Neural cell (in vitro differentiated cells): ENCODE measurements around the gene TP53TG5. TPM values are rescaled to one million over a fixed set of nuclear protein-coding genes. Genes with fewer than 3 reads are reported as not detected.

Source experiments
- H2AFZ ChIP-seq: fragments of 200-600, 300-800 bp; sonication (generic), shearing (Covaris generic); 2 replicates; pipeline ENCODE4 v1.6.0; 2014; ENCODE audit warnings: low read depth, mild to moderate bottlenecking, antibody characterized with exemption, low read length, moderate library complexity
- H3F3A ChIP-seq: fragments of 200-600 bp; shearing (Covaris generic); 2 replicates; pipeline ENCODE4 v1.6.1; 2016; ENCODE audit warnings: mild to moderate bottlenecking, moderate library complexity, mixed read lengths, antibody characterized with exemption, low read length; ENCODE audit not compliant: insufficient read depth, poor library complexity, severe bottlenecking
- H3K27ac ChIP-seq: fragments of 200-600, 300-800 bp; sonication (generic), shearing (Covaris generic); 2 replicates; pipeline ENCODE4 v1.5.1; 2014; ENCODE audit warnings: mild to moderate bottlenecking, low read length, moderate library complexity
- H3K27me3 ChIP-seq: fragments of 300-800, 200-600 bp; sonication (generic), shearing (Covaris generic); 2 replicates; pipeline ENCODE4 v1.6.0; 2014; ENCODE audit warnings: mild to moderate bottlenecking, low read depth, low read length, moderate library complexity; ENCODE audit not compliant: insufficient read depth
- H3K36me3 ChIP-seq: fragments of 300-800, 200-600 bp; sonication (generic), shearing (Covaris generic); 2 replicates; pipeline ENCODE4 v1.5.1; 2014; ENCODE audit warnings: mild to moderate bottlenecking, antibody characterized with exemption, low read length, moderate library complexity; ENCODE audit not compliant: insufficient read depth
- H3K4me2 ChIP-seq: fragments of 300-800, 200-600 bp; sonication (generic), shearing (Covaris generic); 2 replicates; pipeline ENCODE4 v1.6.0; 2014; ENCODE audit warnings: mild to moderate bottlenecking, low read length
- H3K4me3 ChIP-seq: fragments of 300-800, 200-600 bp; sonication (generic), shearing (Covaris generic); 2 replicates; pipeline ENCODE4 v1.5.1; 2014; ENCODE audit warnings: mild to moderate bottlenecking, low read length, moderate library complexity
- H3K79me2 ChIP-seq: fragments of 200-600 bp; shearing (Covaris generic); replicated peaks from 2 replicates; pipeline ENCODE4 v1.6.0; 2014; ENCODE audit warnings: mild to moderate bottlenecking, low read length, moderate library complexity; ENCODE audit not compliant: insufficient read depth
- H3K9ac ChIP-seq: fragments of 300-800, 200-600 bp; sonication (generic), shearing (Covaris generic); 2 replicates; pipeline ENCODE4 v1.6.1; 2016; ENCODE audit warnings: mild to moderate bottlenecking, low read length, mixed read lengths
- H3K9me2 ChIP-seq: fragments of 200-600 bp; shearing (Covaris generic); 2 replicates; pipeline ENCODE4 v1.6.1; 2016; ENCODE audit warnings: mild to moderate bottlenecking, low read length, mixed read lengths; ENCODE audit not compliant: insufficient read depth
- H3K9me3 ChIP-seq: fragments of 200-600, 300-800 bp; sonication (generic), shearing (Covaris generic); 2 replicates; pipeline ENCODE4 v1.6.1; 2016; ENCODE audit warnings: mild to moderate bottlenecking, mixed run types, low read length, moderate library complexity, mixed read lengths
- H4K20me1 ChIP-seq: fragments of 200-600 bp; shearing (Covaris generic); 2 replicates; pipeline ENCODE4 v1.6.1; 2016; ENCODE audit warnings: mild to moderate bottlenecking, mixed run types; ENCODE audit not compliant: insufficient read depth
- EP300 ChIP-seq: fragments of 450-650 bp; conservative IDR thresholded peaks from 2 replicates; pipeline ENCODE4 v1.6.1; 2014; ENCODE audit warnings: antibody characterized with exemption, mild to moderate bottlenecking, moderate library complexity; ENCODE audit not compliant: poor library complexity, severe bottlenecking
- EZH2 ChIP-seq: fragments of 200-600, 300-800 bp; shearing (Covaris generic), sonication (generic); IDR thresholded peaks from 2 replicates; pipeline ENCODE4 v1.6.1; 2014; ENCODE audit warnings: antibody characterized with exemption, low read length, borderline replicate concordance, mild to moderate bottlenecking; ENCODE audit not compliant: insufficient read depth, poor library complexity, severe bottlenecking
- MXI1 ChIP-seq: fragments of 450-650 bp; conservative IDR thresholded peaks from 2 replicates; pipeline ENCODE4 v1.6.1; 2014; ENCODE audit warnings: antibody characterized with exemption, mild to moderate bottlenecking; ENCODE audit not compliant: poor library complexity, severe bottlenecking
- POLR2AphosphoS5 ChIP-seq: IDR thresholded peaks from 2 replicates; pipeline ENCODE4 v1.6.1; 2012
- RAD21 ChIP-seq: fragments of 450-650 bp; conservative IDR thresholded peaks from 2 replicates; pipeline ENCODE4 v1.6.1; 2014; ENCODE audit warnings: antibody characterized with exemption, mild to moderate bottlenecking, moderate library complexity
- REST ChIP-seq: IDR thresholded peaks from 2 replicates; pipeline ENCODE4 v1.6.1; 2012; ENCODE audit warnings: borderline replicate concordance
- SMC3 ChIP-seq: fragments of 450-650 bp; conservative IDR thresholded peaks from 2 replicates; pipeline ENCODE4 v1.6.1; 2014; ENCODE audit warnings: antibody characterized with exemption, mild to moderate bottlenecking, moderate library complexity; ENCODE audit not compliant: poor library complexity
- TAF1 ChIP-seq: IDR thresholded peaks from 2 replicates; pipeline ENCODE4 v1.6.1; 2012; ENCODE audit warnings: low read depth
- polyA plus RNA-seq: library from polyadenylated mRNA; depleted of rRNA; stranded (reverse); fragments of >200 nt; gene quantifications from 2 replicates; pipeline ENCODE4 v1.2.3, GENCODE V29; 2014
- TF ChIP-seq, protein P1 (sequence below): fragments of 450-650 bp; IDR thresholded peaks from 2 replicates; pipeline ENCODE4 v1.5.1; 2014; ENCODE audit warnings: antibody characterized with exemption, mild to moderate bottlenecking, moderate library complexity; ENCODE audit not compliant: poor library complexity, severe bottlenecking

Gene TP53TG5
- polyA plus RNA-seq, 1 donor from 2014 or later, result not detected

GRCh38 chr20:45340951-45341350 lies 37.2 kb downstream of the TP53TG5 start:
- Histone ChIP-seq H3K9me2 (no peaks in the 10 kb centered on the region), H3K4me3 (no peak overlapping the region), H3K9ac (no peak overlapping the region), H3K79me2 (no peaks in the 10 kb centered on the region), H3K9me3 (no peaks in the 10 kb centered on the region), H3K36me3 (no peaks in the 10 kb centered on the region), H3F3A (no peaks in the 10 kb centered on the region), H3K4me2 (no peak overlapping the region), H3K27me3 (no peaks in the 10 kb centered on the region), H2AFZ (peak overlapping the region; percentile 21), H4K20me1 (no peaks in the 10 kb centered on the region), H3K27ac (no peak overlapping the region)
- TF ChIP-seq MXI1, result no peak
- TF ChIP-seq RAD21, result no peak
- no peak for TF ChIP-seq EZH2
- TF ChIP-seq TAF1, result no peak
- no peak for TF ChIP-seq EP300

DNA sequence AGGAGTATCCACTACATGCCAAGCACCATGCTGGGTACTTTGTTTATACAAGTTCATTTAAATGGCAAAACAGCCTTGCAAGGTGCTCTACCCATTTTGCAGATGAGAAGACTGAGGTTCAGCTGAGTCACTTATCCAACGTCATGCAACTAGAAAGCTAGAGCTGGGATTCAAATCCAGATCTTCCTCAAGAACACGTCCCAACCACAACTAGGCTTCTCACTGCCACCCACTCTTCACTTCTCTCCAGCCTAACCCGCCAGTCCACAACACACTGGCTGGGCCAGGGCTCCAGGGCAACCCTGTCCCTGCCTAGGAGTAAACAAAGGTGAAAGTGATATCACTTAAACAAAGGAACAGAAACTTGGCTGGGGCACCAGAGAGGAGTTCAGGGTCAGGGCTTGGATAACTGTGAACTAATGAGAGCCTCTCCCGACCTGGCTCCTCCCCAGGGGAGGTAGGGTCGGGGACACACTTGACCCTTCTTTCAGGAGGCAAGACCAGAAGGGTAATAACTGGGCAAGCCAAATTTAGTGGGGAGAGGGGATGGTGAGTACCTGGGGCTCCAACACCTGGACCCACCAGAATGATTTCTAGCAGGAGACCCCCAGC lies 37.8 kb downstream of the TP53TG5 start:
- Histone ChIP-seq H3K27me3 (no peaks in the 10 kb centered on the region), H3K9me2 (no peaks in the 10 kb centered on the region), H3K9me3 (no peaks in the 10 kb centered on the region), H3K4me2 (no peak overlapping the region), H3K36me3 (no peaks in the 10 kb centered on the region), H2AFZ (no peak overlapping the region), H3K79me2 (no peaks in the 10 kb centered on the region), H3K9ac (no peak overlapping the region), H3K27ac (no peak overlapping the region), H4K20me1 (no peaks in the 10 kb centered on the region), H3K4me3 (no peak overlapping the region), H3F3A (no peaks in the 10 kb centered on the region)
- TF ChIP-seq EZH2 (no peak), TAF1 (no peak), SMC3 (no peak), EP300 (no peak), REST (no peak), MXI1 (no peak), POLR2AphosphoS5 (no peak), RAD21 (no peak)
- TF ChIP-seq, protein P1, sequence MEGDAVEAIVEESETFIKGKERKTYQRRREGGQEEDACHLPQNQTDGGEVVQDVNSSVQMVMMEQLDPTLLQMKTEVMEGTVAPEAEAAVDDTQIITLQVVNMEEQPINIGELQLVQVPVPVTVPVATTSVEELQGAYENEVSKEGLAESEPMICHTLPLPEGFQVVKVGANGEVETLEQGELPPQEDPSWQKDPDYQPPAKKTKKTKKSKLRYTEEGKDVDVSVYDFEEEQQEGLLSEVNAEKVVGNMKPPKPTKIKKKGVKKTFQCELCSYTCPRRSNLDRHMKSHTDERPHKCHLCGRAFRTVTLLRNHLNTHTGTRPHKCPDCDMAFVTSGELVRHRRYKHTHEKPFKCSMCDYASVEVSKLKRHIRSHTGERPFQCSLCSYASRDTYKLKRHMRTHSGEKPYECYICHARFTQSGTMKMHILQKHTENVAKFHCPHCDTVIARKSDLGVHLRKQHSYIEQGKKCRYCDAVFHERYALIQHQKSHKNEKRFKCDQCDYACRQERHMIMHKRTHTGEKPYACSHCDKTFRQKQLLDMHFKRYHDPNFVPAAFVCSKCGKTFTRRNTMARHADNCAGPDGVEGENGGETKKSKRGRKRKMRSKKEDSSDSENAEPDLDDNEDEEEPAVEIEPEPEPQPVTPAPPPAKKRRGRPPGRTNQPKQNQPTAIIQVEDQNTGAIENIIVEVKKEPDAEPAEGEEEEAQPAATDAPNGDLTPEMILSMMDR, result no peak
